ENCODE results near the gene MICAL3. TPM values are rescaled to one million over a fixed set of nuclear protein-coding genes. Genes with fewer than 3 reads are reported as not detected.
"Not testable (repeated sequence)": the region's sequence is repeated elsewhere in the genome, so short reads cannot be mapped to it uniquely, and the experiment has no call there.

MICAL3 gene
- total and polyA plus RNA-seq, 5 experiments from 2014 or later: 0.90 to 27.3 (median 1.3) TPM

GRCh38 chr22:18066181-18066859 lies 42.0 kb upstream of the MICAL3 start:
- Mint-ChIP-seq H3K36me3 (no peaks in the 10 kb centered on the region), H3K27ac (peak overlapping the region in 2 of 10 donors; percentile 5 to 30), H3K27me3 (peaks cover 21 to 47% (median 25%) of the 10 kb centered on the region in 5 donors), H3K9me3 (no peaks in the 10 kb centered on the region), H3K4me3 (peak overlapping the region in 1 of 10 donors; percentile 33), H3K4me1 (peaks cover 0 to 47% (median 0%) of the 10 kb centered on the region in 4 donors)
- ATAC-seq: no peak
- POLR2A ChIA-PET: no interaction called here
- no peak for DNase-seq

- H3K4me1 Mint-ChIP-seq: peaks cover 0 to 38% (median 0%) of the 10 kb centered on the region in 4 donors
- no peak for DNase-seq
- ATAC-seq: no peak
- H3K9me3 Mint-ChIP-seq: no peaks in the 10 kb centered on the region
- no peak overlapping the region for H3K4me3 Mint-ChIP-seq
- peak overlapping the region in 1 of 10 donors; percentile 28 for H3K27ac Mint-ChIP-seq
- H3K27me3 Mint-ChIP-seq: peaks cover 21 to 47% (median 25%) of the 10 kb centered on the region in 5 donors
- no peaks in the 10 kb centered on the region for H3K36me3 Mint-ChIP-seq
- POLR2A ChIA-PET: no interaction called here
These were observed 40.9 kb upstream of the MICAL3 start for GRCh38 chr22:18065256-18065655.

DNA sequence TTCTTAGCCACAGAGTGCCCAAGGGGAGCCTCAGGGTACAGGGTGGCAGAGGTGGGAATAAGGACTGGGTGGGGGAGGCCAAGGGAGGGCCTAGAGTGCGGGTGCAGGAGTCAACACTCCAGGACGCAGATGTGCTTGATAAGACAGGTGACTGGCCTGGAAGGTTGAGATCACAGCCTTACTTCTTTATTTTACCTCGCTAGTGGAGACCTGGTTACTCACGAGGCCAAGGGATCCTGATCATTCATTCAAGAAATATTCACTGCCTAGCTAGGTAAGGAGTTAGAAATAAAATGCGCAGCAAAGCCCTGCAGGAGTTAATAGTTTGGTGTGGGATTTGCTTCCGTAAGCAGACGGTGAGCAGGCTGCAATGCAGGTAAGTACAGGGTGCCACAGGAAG lies 40.3 kb upstream of the MICAL3 start:
- no peak overlapping the region for H3K27ac Mint-ChIP-seq
- ATAC-seq (no peak), DNase-seq (no peak)
- POLR2A ChIA-PET: no interaction called here
- H3K27me3 Mint-ChIP-seq: peaks cover 23 to 47% (median 25%) of the 10 kb centered on the region in 5 donors
- no peak overlapping the region for H3K4me3 Mint-ChIP-seq
- no peaks in the 10 kb centered on the region for H3K36me3 Mint-ChIP-seq
- H3K9me3 Mint-ChIP-seq: no peaks in the 10 kb centered on the region
- H3K4me1 Mint-ChIP-seq: peaks cover 0 to 36% (median 0%) of the 10 kb centered on the region in 4 donors

GRCh38 chr22:18063715-18064114 lies 39.4 kb upstream of the MICAL3 start:
- ATAC-seq, POLR2A ChIA-PET, H3K9me3 Mint-ChIP-seq, H3K27ac Mint-ChIP-seq, DNase-seq, H3K4me3 Mint-ChIP-seq, H3K36me3 Mint-ChIP-seq: not testable (repeated sequence)
- Mint-ChIP-seq H3K4me1 (peaks cover 0 to 31% (median 1%) of the 10 kb centered on the region in 4 donors), H3K27me3 (peaks cover 23 to 53% (median 30%) of the 10 kb centered on the region in 5 donors)

DNA sequence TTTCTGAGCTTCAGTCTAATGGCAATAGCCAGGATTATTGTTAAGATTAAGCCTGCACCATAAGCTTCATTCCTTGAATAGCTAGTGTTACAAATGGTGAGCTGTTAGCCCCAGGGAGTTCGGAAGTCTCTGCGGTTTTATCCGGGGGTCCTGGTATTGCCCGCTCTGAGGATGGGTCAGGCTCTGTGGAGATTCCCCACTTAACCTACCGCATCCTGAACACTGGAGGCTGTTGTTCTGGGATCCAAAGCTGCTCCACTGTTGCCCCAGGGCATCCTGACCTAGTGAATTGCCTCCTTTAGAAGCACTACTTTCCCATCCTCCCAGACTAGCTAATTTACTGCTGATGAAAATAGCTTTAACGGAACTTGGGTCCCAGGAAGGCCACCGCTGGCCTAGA lies 38.9 kb upstream of the MICAL3 start:
- Mint-ChIP-seq H3K36me3 (no peaks in the 10 kb centered on the region), H3K27ac (no peak overlapping the region), H3K27me3 (peaks cover 23 to 52% (median 28%) of the 10 kb centered on the region in 5 donors), H3K4me3 (no peak overlapping the region), H3K4me1 (peaks cover 0 to 31% (median 1%) of the 10 kb centered on the region in 4 donors), H3K9me3 (no peaks in the 10 kb centered on the region)
- ATAC-seq (no peak), DNase-seq (no peak)
- POLR2A ChIA-PET: no interaction called here

DNA sequence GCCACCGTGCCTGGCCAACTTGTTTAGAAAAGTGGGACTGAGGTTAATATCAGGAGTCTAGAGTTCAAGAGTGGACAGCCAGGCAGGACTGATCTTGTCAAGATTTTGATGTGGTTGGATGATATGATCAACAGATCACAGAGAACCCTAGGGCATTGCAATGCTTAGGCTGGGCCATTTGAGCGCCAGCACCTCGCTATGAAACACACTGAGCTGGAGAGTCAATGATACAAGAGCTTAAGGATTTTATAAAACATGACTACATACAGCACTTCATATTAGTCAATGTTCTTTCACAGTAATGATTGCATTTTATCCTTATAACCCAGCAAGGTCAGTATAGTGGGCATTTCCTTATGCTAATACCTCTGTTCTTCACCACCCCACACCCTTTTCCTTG lies 38.1 kb upstream of the MICAL3 start:
- no peak for ATAC-seq
- no peak overlapping the region for H3K27ac Mint-ChIP-seq
- peaks cover 23 to 44% (median 25%) of the 10 kb centered on the region in 5 donors for H3K27me3 Mint-ChIP-seq
- DNase-seq: no peak
- no peak overlapping the region for H3K4me3 Mint-ChIP-seq
- no peaks in the 10 kb centered on the region for H3K9me3 Mint-ChIP-seq
- no peaks in the 10 kb centered on the region for H3K36me3 Mint-ChIP-seq
- POLR2A ChIA-PET: no interaction called here
- peaks cover 0 to 35% (median 1%) of the 10 kb centered on the region in 4 donors for H3K4me1 Mint-ChIP-seq

GRCh38 chr22:18060646-18061620 lies 36.6 kb upstream of the MICAL3 start:
- DNase-seq (no peak), ATAC-seq (no peak)
- no peak overlapping the region for H3K4me3 Mint-ChIP-seq
- POLR2A ChIA-PET: no interaction called here
- no peaks in the 10 kb centered on the region for H3K9me3 Mint-ChIP-seq
- no peaks in the 10 kb centered on the region for H3K36me3 Mint-ChIP-seq
- H3K4me1 Mint-ChIP-seq: peaks cover 0 to 35% (median 1%) of the 10 kb centered on the region in 4 donors
- H3K27me3 Mint-ChIP-seq: peaks cover 17 to 30% (median 19%) of the 10 kb centered on the region in 5 donors
- H3K27ac Mint-ChIP-seq: no peak overlapping the region

DNA sequence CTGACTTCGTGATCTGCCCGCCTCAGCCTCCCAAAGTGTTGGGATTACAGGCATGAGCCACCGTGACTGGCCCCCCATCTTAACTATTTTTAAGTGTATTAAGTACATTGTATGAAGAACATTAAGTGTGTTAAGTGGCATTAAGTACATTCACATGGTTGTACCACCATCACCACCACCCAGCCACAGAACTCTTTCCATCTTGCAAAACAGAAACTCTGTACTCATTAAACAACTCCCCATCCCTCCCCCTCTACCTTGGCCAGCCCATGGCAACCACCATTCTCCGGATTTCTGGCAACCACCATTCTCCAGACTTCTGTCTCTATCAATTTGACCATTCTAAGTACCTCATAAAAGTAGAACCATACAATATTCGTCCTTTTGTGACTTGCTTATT lies 35.6 kb upstream of the MICAL3 start:
- Mint-ChIP-seq H3K9me3 (no peaks in the 10 kb centered on the region), H3K36me3 (no peaks in the 10 kb centered on the region), H3K4me1 (peaks cover 0 to 30% (median 1%) of the 10 kb centered on the region in 4 donors), H3K27ac (no peak overlapping the region), H3K4me3 (no peak overlapping the region), H3K27me3 (peaks cover 12 to 20% (median 12%) of the 10 kb centered on the region in 5 donors)
- ATAC-seq (no peak), DNase-seq (no peak)
- POLR2A ChIA-PET: interaction anchor here (0.7 kb wide), 1 partner anchor 941 kb away, joined by 3 read pairs; no protein-coding TSS in a partner anchor

- POLR2A ChIA-PET: interaction anchor here (0.7 kb wide), 1 partner anchor 940 kb away, joined by 3 read pairs; no protein-coding TSS in a partner anchor
These were observed 35.1 kb upstream of the MICAL3 start for GRCh38 chr22:18059473-18059872.

GRCh38 chr22:18059094-18059417 lies 34.7 kb upstream of the MICAL3 start:
- H3K4me1 Mint-ChIP-seq: peaks cover 0 to 27% (median 1%) of the 10 kb centered on the region in 4 donors
- no peaks in the 10 kb centered on the region for H3K9me3 Mint-ChIP-seq
- POLR2A ChIA-PET: no interaction called here
- no peak overlapping the region for H3K4me3 Mint-ChIP-seq
- peaks cover 4 to 12% (median 8%) of the 10 kb centered on the region in 5 donors for H3K27me3 Mint-ChIP-seq
- DNase-seq: no peak
- no peaks in the 10 kb centered on the region for H3K36me3 Mint-ChIP-seq
- no peak overlapping the region for H3K27ac Mint-ChIP-seq
- ATAC-seq: no peak

More at GRCh38 chr22:18059473-18059872, 35.1 kb upstream of the MICAL3 start:
- ATAC-seq: no peak
- Mint-ChIP-seq H3K4me1 (peaks cover 0 to 27% (median 1%) of the 10 kb centered on the region in 4 donors), H3K4me3 (no peak overlapping the region), H3K36me3 (no peaks in the 10 kb centered on the region), H3K27me3 (peaks cover 7 to 15% (median 8%) of the 10 kb centered on the region in 5 donors), H3K27ac (no peak overlapping the region), H3K9me3 (no peaks in the 10 kb centered on the region)
- DNase-seq: no peak

DNA sequence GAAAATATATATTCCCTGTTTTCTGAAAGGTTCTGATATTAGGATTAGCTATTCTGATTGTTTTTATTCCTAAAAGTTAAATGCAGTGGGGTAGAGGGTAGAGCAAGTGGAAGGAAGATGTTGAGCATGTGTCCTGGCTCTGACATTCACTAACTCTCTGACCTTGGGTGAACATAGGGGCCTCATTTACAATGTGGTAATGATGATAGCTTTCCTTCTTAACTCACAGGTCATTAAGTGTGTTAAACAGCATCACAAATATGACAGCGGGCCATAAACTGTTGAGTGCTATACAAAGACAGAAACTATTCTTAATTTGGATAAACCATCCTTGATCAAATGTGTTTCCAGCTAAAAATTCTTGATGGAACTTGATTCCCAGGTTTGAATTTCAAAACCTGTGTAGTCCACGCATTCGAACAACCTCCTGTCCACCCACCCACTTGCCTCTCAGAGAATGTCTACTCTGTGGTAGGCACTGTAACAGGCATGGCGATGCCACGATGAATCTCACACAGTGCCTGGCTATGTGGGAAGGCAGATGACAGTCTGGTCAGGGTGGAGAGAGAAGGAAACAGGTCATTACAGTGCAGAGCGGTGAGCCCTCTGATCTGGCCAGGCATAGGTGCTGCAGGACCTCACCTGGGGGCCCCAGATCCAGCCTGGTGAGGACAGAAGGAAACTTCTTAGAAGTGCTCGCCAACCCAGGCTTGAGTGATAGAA lies 34.2 kb upstream of the MICAL3 start:
- ATAC-seq (no peak), DNase-seq (no peak)
- Mint-ChIP-seq H3K36me3 (no peaks in the 10 kb centered on the region), H3K27ac (peak overlapping the region in 1 of 10 donors; percentile 77), H3K27me3 (peaks cover 4 to 9% (median 5%) of the 10 kb centered on the region in 5 donors), H3K9me3 (no peaks in the 10 kb centered on the region), H3K4me1 (peaks cover 0 to 27% (median 1%) of the 10 kb centered on the region in 4 donors), H3K4me3 (no peak overlapping the region)
- POLR2A ChIA-PET: no interaction called here

GRCh38 chr22:18057568-18058209 lies 33.3 kb upstream of the MICAL3 start:
- H3K9me3 Mint-ChIP-seq: no peaks in the 10 kb centered on the region
- H3K4me3 Mint-ChIP-seq: no peak overlapping the region
- H3K27me3 Mint-ChIP-seq: peaks cover 4 to 9% (median 5%) of the 10 kb centered on the region in 5 donors
- H3K4me1 Mint-ChIP-seq: peaks cover 0 to 27% (median 1%) of the 10 kb centered on the region in 4 donors
- H3K36me3 Mint-ChIP-seq: no peaks in the 10 kb centered on the region
- H3K27ac Mint-ChIP-seq: peak overlapping the region in 2 of 10 donors; percentile 69 to 77
- POLR2A ChIA-PET: no interaction called here
- ATAC-seq: peak in 1 of 2 donors; percentile 69
- DNase-seq: peak in 1 of 10 donors; percentile 48
